Effector memory CD4-positive, alpha-beta T cell (primary cell): ENCODE data around the gene MAG.

ENCODE experiments used
- DNase-seq, 3 donors: peaks; one replicate each; pipeline ENCODE4 v3.0.0-alpha.2; 2020
- H3K27ac ChIP-seq: 2 replicates; pipeline ENCODE4 v1.7.0; 2013; ENCODE audit warnings: mild to moderate bottlenecking, low read length, moderate library complexity; ENCODE audit not compliant: insufficient read depth, poor library complexity, severe bottlenecking
- H3K27me3 ChIP-seq: replicated peaks from 2 replicates; pipeline ENCODE4 v1.7.0; 2013; ENCODE audit warnings: mild to moderate bottlenecking, low read length; ENCODE audit not compliant: insufficient read depth, control insufficient read depth, poor library complexity, severe bottlenecking
- H3K36me3 ChIP-seq: 2 replicates; pipeline ENCODE4 v1.7.0; 2013; ENCODE audit warnings: mild to moderate bottlenecking, low read length, moderate library complexity; ENCODE audit not compliant: control insufficient read depth, insufficient read depth
- H3K4me1 ChIP-seq: 2 replicates; pipeline ENCODE4 v1.7.0; 2013; ENCODE audit warnings: low read length, mild to moderate bottlenecking; ENCODE audit not compliant: control insufficient read depth, insufficient read depth, poor library complexity, severe bottlenecking
- H3K4me3 ChIP-seq: 2 replicates; pipeline ENCODE4 v1.7.0; 2013; ENCODE audit warnings: low read length, low read depth, mild to moderate bottlenecking; ENCODE audit not compliant: insufficient read depth, poor library complexity, severe bottlenecking
- H3K9me3 ChIP-seq: 2 replicates; pipeline ENCODE4 v1.7.0; 2013; ENCODE audit warnings: mild to moderate bottlenecking, low read length, moderate library complexity; ENCODE audit not compliant: control insufficient read depth

MAG gene

GRCh38 chr19:35272122-35272719, 19.7 kb upstream of the MAG start:
- Histone ChIP-seq H3K4me3 (no peak overlapping the region), H3K27me3 (no peaks in the 10 kb centered on the region), H3K4me1 (peaks cover 8% of the 10 kb centered on the region), H3K36me3 (peaks cover 41% of the 10 kb centered on the region), H3K9me3 (no peaks in the 10 kb centered on the region), H3K27ac (no peak overlapping the region)
- DNase-seq: no peak

GRCh38 chr19:35272954-35273649, 18.9 kb upstream of the MAG start:
- DNase-seq: no peak
- no peak overlapping the region for H3K4me3 ChIP-seq
- peaks cover 44% of the 10 kb centered on the region for H3K36me3 ChIP-seq

GRCh38 chr19:35273686-35274259, 18.2 kb upstream of the MAG start:
- H3K4me1 ChIP-seq: peaks cover 7% of the 10 kb centered on the region
- peaks cover 48% of the 10 kb centered on the region for H3K36me3 ChIP-seq
- no peak overlapping the region for H3K27ac ChIP-seq
- H3K4me3 ChIP-seq: no peak overlapping the region
- DNase-seq: no peak
- H3K9me3 ChIP-seq: no peaks in the 10 kb centered on the region
- no peaks in the 10 kb centered on the region for H3K27me3 ChIP-seq

More at GRCh38 chr19:35272954-35273649, 18.9 kb upstream of the MAG start:
- Histone ChIP-seq H3K4me1 (peaks cover 7% of the 10 kb centered on the region), H3K27me3 (no peaks in the 10 kb centered on the region), H3K9me3 (no peaks in the 10 kb centered on the region), H3K27ac (no peak overlapping the region)

- H3K27ac ChIP-seq: no peak overlapping the region
- no peak overlapping the region for H3K4me3 ChIP-seq
- no peaks in the 10 kb centered on the region for H3K9me3 ChIP-seq
- peaks cover 53% of the 10 kb centered on the region for H3K36me3 ChIP-seq
- H3K4me1 ChIP-seq: peaks cover 7% of the 10 kb centered on the region
- DNase-seq: no peak
- H3K27me3 ChIP-seq: no peaks in the 10 kb centered on the region
Observed at GRCh38 chr19:35274323-35274722, 17.6 kb upstream of the MAG start.

- no peak overlapping the region for H3K27ac ChIP-seq
- H3K27me3 ChIP-seq: no peaks in the 10 kb centered on the region
- H3K4me1 ChIP-seq: no peaks in the 10 kb centered on the region
- no peaks in the 10 kb centered on the region for H3K9me3 ChIP-seq
- peaks cover 39% of the 10 kb centered on the region for H3K36me3 ChIP-seq
- H3K4me3 ChIP-seq: no peak overlapping the region
- DNase-seq: no peak
Observed at GRCh38 chr19:35276706-35277281, 15.2 kb upstream of the MAG start.

GRCh38 chr19:35278578-35279284, 13.2 kb upstream of the MAG start:
- Histone ChIP-seq H3K9me3 (no peaks in the 10 kb centered on the region), H3K4me1 (no peaks in the 10 kb centered on the region), H3K36me3 (peaks cover 35% of the 10 kb centered on the region), H3K4me3 (no peak overlapping the region), H3K27me3 (no peaks in the 10 kb centered on the region), H3K27ac (no peak overlapping the region)
- no peak for DNase-seq

- peaks cover 28% of the 10 kb centered on the region for H3K36me3 ChIP-seq
- no peak for DNase-seq
- no peaks in the 10 kb centered on the region for H3K27me3 ChIP-seq
- H3K9me3 ChIP-seq: no peaks in the 10 kb centered on the region
- no peak overlapping the region for H3K4me3 ChIP-seq
- no peak overlapping the region for H3K27ac ChIP-seq
- no peaks in the 10 kb centered on the region for H3K4me1 ChIP-seq
Observed at GRCh38 chr19:35279374-35279773, 12.6 kb upstream of the MAG start.

GRCh38 chr19:35279985-35280821, 11.8 kb upstream of the MAG start:
- DNase-seq: no peak
- peaks cover 27% of the 10 kb centered on the region for H3K36me3 ChIP-seq
- H3K27me3 ChIP-seq: no peaks in the 10 kb centered on the region
- H3K4me1 ChIP-seq: no peaks in the 10 kb centered on the region
- no peak overlapping the region for H3K27ac ChIP-seq
- no peaks in the 10 kb centered on the region for H3K9me3 ChIP-seq
- no peak overlapping the region for H3K4me3 ChIP-seq

- H3K36me3 ChIP-seq: peaks cover 22% of the 10 kb centered on the region
- no peak for DNase-seq
- H3K27ac ChIP-seq: no peak overlapping the region
- no peaks in the 10 kb centered on the region for H3K9me3 ChIP-seq
- H3K4me1 ChIP-seq: no peaks in the 10 kb centered on the region
- no peaks in the 10 kb centered on the region for H3K27me3 ChIP-seq
- no peak overlapping the region for H3K4me3 ChIP-seq
Observed at GRCh38 chr19:35281303-35281702, 10.7 kb upstream of the MAG start.
